Hematopoietic multipotent progenitor cell treated with erythropoietin and hydrocortisone succinate and interleukin-3 and kit ligand, for 6 days (in vitro differentiated cells): Measurements from ENCODE around the gene UBE2M.
"Not testable (repeated sequence)": the region's sequence is repeated elsewhere in the genome, so short reads cannot be mapped to it uniquely, and the experiment has no call there.

Experiments
- DNase-seq: peaks from one replicate; pipeline ENCODE4 v3.0.0-alpha.2; 2015

UBE2M gene

GRCh38 chr19:58558066-58558622, at the start of gene UBE2M:
TSS of gene UBE2M (minus strand) at chr19:58558611. CDS start at chr19:58558381, 230 bp downstream.
- peak; percentile 66 for DNase-seq

- peak; percentile 7 for DNase-seq
Observed at GRCh38 chr19:58607213-58607612, 48.8 kb upstream of the UBE2M start.

- not testable (repeated sequence) for DNase-seq
Observed at GRCh38 chr19:58606251-58606896, 48.0 kb upstream of the UBE2M start.

GRCh38 chr19:58586133-58586765, 27.8 kb upstream of the UBE2M start:
- DNase-seq = no peak

GRCh38 chr19:58585442-58586132, 27.2 kb upstream of the UBE2M start:
- DNase-seq = peak; percentile 46

GRCh38 chr19:58584498-58585441, 26.4 kb upstream of the UBE2M start:
- DNase-seq = peak; percentile 89

GRCh38 chr19:58582985-58583384, 24.6 kb upstream of the UBE2M start:
- DNase-seq = no peak

- DNase-seq = peak; percentile 96
Observed at GRCh38 chr19:58581227-58582141, 23.1 kb upstream of the UBE2M start.

GRCh38 chr19:58579473-58580142, 21.2 kb upstream of the UBE2M start:
- DNase-seq = no peak

GRCh38 chr19:58578012-58578925, 19.9 kb upstream of the UBE2M start:
- DNase-seq = no peak

GRCh38 chr19:58577581-58577980, 19.2 kb upstream of the UBE2M start:
- DNase-seq = peak; percentile 11

- peak; percentile 95 for DNase-seq
Observed at GRCh38 chr19:58575183-58576041, 17.0 kb upstream of the UBE2M start.

- DNase-seq = no peak
Observed at GRCh38 chr19:58573658-58574164, 15.3 kb upstream of the UBE2M start.

GRCh38 chr19:58572818-58573657, 14.6 kb upstream of the UBE2M start, which contains the start of gene MZF1:
TSS of gene MZF1 (minus strand) at chr19:58573335. CDS start at chr19:58571389, 1,946 bp downstream.
- DNase-seq = peak; percentile 100

- DNase-seq = no peak
Observed at GRCh38 chr19:58572026-58572817, 13.8 kb upstream of the UBE2M start.

- no peak for DNase-seq
Observed at GRCh38 chr19:58571575-58571947, 13.2 kb upstream of the UBE2M start.
